ENCODE measurements around the gene ALDH3A2. TPM values are rescaled to one million over a fixed set of nuclear protein-coding genes. Genes with fewer than 3 reads are reported as not detected.

Gene ALDH3A2
- 100 to 1,000 TPM; 128 to 131 TPM for total RNA-seq

- Histone ChIP-seq H3K9me3 (no peaks in the 10 kb centered on the region), H3K27ac (peak within 1 kb of the TSS; percentile 91 to 96 (median 93)), H3K4me1 (peaks cover 71% of the 10 kb centered on the region), H3K36me3 (replicated peaks in 1 of 2; ENCODE audit: insufficient read depth in 1 of 2, low read depth in 2 of 2) (peaks cover 0 to 3% of the 10 kb centered on the region in 2 donors), H3K27me3 (no peaks in the 10 kb centered on the region), H3K4me3 (peak within 1 kb of the TSS; percentile 56 to 69)
- intact Hi-C loops (cut with DNase I) = no loop called here
- DNase-seq (peak; percentile 94 to 97 (median 96)), ATAC-seq (peak; percentile 91)
- 1% methylated on average over 18 to 67 of the region's 71 CpGs for WGBS, 2 donors
- TF ChIP-seq CTCF (IDR thresholded peaks at IDR 0.05) (peak in 4 of 7 experiments; percentile 11 to 29 (median 24)), POLR2A (IDR thresholded peaks at IDR 0.05) (peak; percentile 88 to 96 (median 95))
These were observed at the start of gene ALDH3A2 for GRCh38 chr17:19648475-19649273. Gene ALDH3A2 (plus strand): TSS chr17:19648751. CDS start chr17:19648972, 221 bp downstream.

GRCh38 chr17:19610311-19610710 lies 38.2 kb upstream of the ALDH3A2 start:
- Histone ChIP-seq H3K4me1 (no peaks in the 10 kb centered on the region), H3K4me3 (no peak overlapping the region), H3K36me3 (replicated peaks in 1 of 2; ENCODE audit: insufficient read depth in 1 of 2, low read depth in 2 of 2) (no peaks in the 10 kb centered on the region), H3K27ac (no peak overlapping the region), H3K27me3 (no peaks in the 10 kb centered on the region), H3K9me3 (no peaks in the 10 kb centered on the region)
- no peak for ATAC-seq
- DNase-seq = no peak
- WGBS, 2 donors = 57 to 58% methylated on average over 2 of the region's 2 CpGs
- TF ChIP-seq POLR2A (IDR thresholded peaks at IDR 0.05) = no peak
- TF ChIP-seq CTCF (IDR thresholded peaks at IDR 0.05) = no peak
- intact Hi-C loops (cut with DNase I) = no loop called here

GRCh38 chr17:19610879-19611278 lies 37.7 kb upstream of the ALDH3A2 start:
- no peak overlapping the region for H3K27ac ChIP-seq
- DNase-seq = no peak
- TF ChIP-seq CTCF (IDR thresholded peaks at IDR 0.05) (no peak), POLR2A (IDR thresholded peaks at IDR 0.05) (no peak)
- ATAC-seq = no peak
- H3K9me3 ChIP-seq = no peaks in the 10 kb centered on the region
- H3K4me1 ChIP-seq = no peaks in the 10 kb centered on the region
- intact Hi-C loops (cut with DNase I) = no loop called here
- H3K27me3 ChIP-seq = no peaks in the 10 kb centered on the region
- 71 to 76% methylated on average over 5 of the region's 5 CpGs for WGBS, 2 donors
- H3K36me3 ChIP-seq (replicated peaks in 1 of 2; ENCODE audit: insufficient read depth in 1 of 2, low read depth in 2 of 2) = no peaks in the 10 kb centered on the region
- H3K4me3 ChIP-seq = no peak overlapping the region

- H3K4me3 ChIP-seq = no peak overlapping the region
- ATAC-seq = no peak
- peaks cover 0 to 7% (median 0%) of the 10 kb centered on the region in 3 donors for H3K9me3 ChIP-seq
- 73 to 79% methylated on average over 4 to 10 of the region's 10 CpGs for WGBS, 2 donors
- H3K4me1 ChIP-seq = no peaks in the 10 kb centered on the region
- H3K27ac ChIP-seq = no peak overlapping the region
- no peaks in the 10 kb centered on the region for H3K36me3 ChIP-seq (replicated peaks in 1 of 2; ENCODE audit: insufficient read depth in 1 of 2, low read depth in 2 of 2)
- no peaks in the 10 kb centered on the region for H3K27me3 ChIP-seq
- intact Hi-C loops (cut with DNase I) = no loop called here
- DNase-seq = no peak
- TF ChIP-seq POLR2A (IDR thresholded peaks at IDR 0.05) = no peak
- TF ChIP-seq CTCF (IDR thresholded peaks at IDR 0.05) = no peak
These were observed 34.6 kb upstream of the ALDH3A2 start for GRCh38 chr17:19613979-19614378.
